CD4-positive, alpha-beta memory T cell (primary cell): Measurements from ENCODE around the gene AGR3. TPM values are rescaled to one million over a fixed set of nuclear protein-coding genes. Genes with fewer than 3 reads are reported as not detected.

Source experiments
- CTCF ChIA-PET: fragments of 350-600 bp; sonication (Branson Sonifier 250); formaldehyde crosslinking; loops from one replicate; lab custom pipeline; 2021; ENCODE audit warnings: inconsistent platforms; ENCODE audit not compliant: partially characterized antibody; lab: Charles Lee
- POLR2A ChIA-PET: fragments of 350-600 bp; sonication (Branson Sonifier 250); formaldehyde crosslinking; loops from one replicate; lab custom pipeline; 2021; ENCODE audit not compliant: partially characterized antibody; lab: Charles Lee
- DNase-seq, 5 donors: peaks; one replicate each; pipeline versions ENCODE4 v3.0.0 to v3.0.0-alpha.2; 2020 to 2022; ENCODE audit warnings: mixed read lengths in 1 of 5
- H3K27ac ChIP-seq: one replicate; pipeline ENCODE4 v1.7.0; 2013; ENCODE audit warnings: low read depth, low read length
- H3K27me3 ChIP-seq: 2 replicates; pipeline ENCODE4 v1.7.0; 2013; ENCODE audit warnings: mild to moderate bottlenecking, low read length, moderate library complexity; ENCODE audit not compliant: insufficient read depth
- H3K36me3 ChIP-seq: 2 replicates; pipeline ENCODE4 v1.7.0; 2013; ENCODE audit warnings: mild to moderate bottlenecking, low read length, moderate library complexity; ENCODE audit not compliant: insufficient read depth
- H3K4me1 ChIP-seq: 2 replicates; pipeline ENCODE4 v1.7.0; 2013; ENCODE audit warnings: mild to moderate bottlenecking, low read length, moderate library complexity; ENCODE audit not compliant: insufficient read depth
- H3K4me3 ChIP-seq, 2 donors: one replicate each; pipeline ENCODE4 v1.7.0; 2013; ENCODE audit warnings: low read length in 2 of 2, mild to moderate bottlenecking in 1 of 2
- H3K9me3 ChIP-seq, 2 donors: one replicate each; pipeline ENCODE4 v1.7.0; 2013; ENCODE audit warnings: low read length in 2 of 2, control low read depth in 1 of 2; ENCODE audit not compliant: control insufficient read depth in 1 of 2
- H3K27ac Mint-ChIP-seq, 7 donors: one replicate each; pipeline ENCODE4 v1.8.0; 2020 to 2021; ENCODE audit warnings: mixed read lengths in 7 of 7, mild to moderate bottlenecking in 6 of 7, inconsistent platforms in 3 of 7, moderate library complexity in 3 of 7
- H3K27me3 Mint-ChIP-seq, 2 donors: one replicate each; pipeline ENCODE4 v1.8.0; 2020 to 2021; ENCODE audit warnings: mixed read lengths in 2 of 2
- H3K36me3 Mint-ChIP-seq, 2 donors: one replicate each; pipeline ENCODE4 v1.8.0; 2020 to 2021; ENCODE audit warnings: mixed read lengths in 2 of 2, inconsistent platforms in 1 of 2, mild to moderate bottlenecking in 1 of 2
- H3K4me1 Mint-ChIP-seq, 4 donors: one replicate each; pipeline ENCODE4 v1.8.0; 2020 to 2021; ENCODE audit warnings: mixed read lengths in 4 of 4, mild to moderate bottlenecking in 1 of 4
- H3K4me3 Mint-ChIP-seq, 8 donors: one replicate each; pipeline ENCODE4 v1.8.0; 2020 to 2021; ENCODE audit warnings: mixed read lengths in 8 of 8, mild to moderate bottlenecking in 7 of 8, moderate library complexity in 6 of 8, inconsistent platforms in 3 of 8
- H3K9me3 Mint-ChIP-seq, 8 donors: one replicate each; pipeline ENCODE4 v1.8.0; 2020 to 2021; ENCODE audit warnings: mixed read lengths in 8 of 8, mild to moderate bottlenecking in 5 of 8, inconsistent platforms in 3 of 8, moderate library complexity in 1 of 8
- intact Hi-C: fragments of 100-400 bp; cut with micrococcal nuclease; formaldehyde crosslinking; loops from one replicate; pipeline ENCODE4 v1.15.1; 2023
- polyA plus RNA-seq, 2 donors: library from polyadenylated mRNA; unstranded; fragments of 300-500 nt; fragmentation: Illumina TruSeq; gene quantifications; one replicate each; pipeline ENCODE4 v1.2.3, GENCODE V29; 2021
- total RNA-seq, 2 experiments: library from RNA; stranded (reverse); gene quantifications; one replicate each; pipeline ENCODE4 v1.2.3, GENCODE V29; 2021

Gene AGR3
- total RNA-seq (not detected), polyA plus RNA-seq (not detected)

DNA sequence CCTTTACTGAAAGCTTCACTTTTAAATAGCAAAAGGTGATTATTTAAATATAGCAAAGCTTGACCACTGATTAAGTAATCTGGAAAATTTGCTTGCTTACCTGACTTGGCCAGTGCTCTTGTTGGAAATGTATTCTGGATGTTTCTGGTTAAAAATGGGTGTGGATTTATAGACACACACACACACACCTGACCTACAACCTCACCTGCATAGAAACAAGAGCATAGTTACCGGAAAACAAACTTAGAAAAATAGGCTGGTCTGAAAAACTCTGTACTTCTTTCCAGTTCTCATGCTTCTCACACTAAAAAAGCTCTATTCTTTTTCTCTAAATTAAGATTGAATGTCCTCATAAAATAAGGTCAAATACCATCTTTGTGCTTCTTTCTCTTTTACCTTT is at the start of gene AGR3:
Gene AGR3, minus strand, starts transcription at position 140 of the 400 bp plus-strand sequence. CDS start 3,365 bp downstream, outside the sequence.
- no peaks in the 10 kb centered on the region for H3K4me1 Mint-ChIP-seq
- no peak within 1 kb of the TSS for H3K27ac Mint-ChIP-seq
- DNase-seq, result no peak
- POLR2A ChIA-PET, result no interaction called here
- Histone ChIP-seq H3K27ac (no peak within 1 kb of the TSS), H3K27me3 (no peaks in the 10 kb centered on the region), H3K4me3 (no peak within 1 kb of the TSS), H3K4me1 (no peaks in the 10 kb centered on the region), H3K9me3 (no peaks in the 10 kb centered on the region), H3K36me3 (no peaks in the 10 kb centered on the region)
- CTCF ChIA-PET, result no interaction called here
- H3K27me3 Mint-ChIP-seq, result peaks cover 0 to 2% of the 10 kb centered on the region in 2 donors
- no peaks in the 10 kb centered on the region for H3K9me3 Mint-ChIP-seq
- H3K4me3 Mint-ChIP-seq, result no peak within 1 kb of the TSS
- H3K36me3 Mint-ChIP-seq, result no peaks in the 10 kb centered on the region
- intact Hi-C loops, result no loop called here

DNA sequence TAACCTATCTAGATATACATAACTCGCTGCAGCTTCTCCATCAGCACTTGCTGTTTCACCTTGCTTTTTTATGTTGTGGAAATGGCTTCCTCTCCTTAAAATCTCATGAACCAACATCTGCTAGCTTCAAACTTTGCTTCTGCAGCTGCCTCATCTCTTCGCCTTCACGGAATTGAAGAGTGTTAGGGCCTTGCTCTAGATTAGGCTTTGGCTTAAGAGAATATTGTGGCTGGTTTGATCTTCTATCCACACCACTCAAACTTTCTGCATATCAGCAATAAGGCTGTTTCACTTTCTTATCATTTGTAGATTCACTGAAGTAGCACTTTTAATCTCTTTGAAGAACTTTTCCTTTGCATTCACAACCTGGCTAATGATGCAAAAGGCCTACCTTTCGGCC is 49.2 kb upstream of the AGR3 start:
- H3K4me3 ChIP-seq, result no peak overlapping the region
- DNase-seq, result peak in 2 of 5 donors; percentile 10 to 24
- no peaks in the 10 kb centered on the region for H3K9me3 ChIP-seq
- POLR2A ChIA-PET, result no interaction called here
- Mint-ChIP-seq H3K27ac (peak overlapping the region in 6 of 7 donors; percentile 1 to 88 (median 35)), H3K9me3 (peaks cover 0 to 1% (median 0%) of the 10 kb centered on the region in 8 donors), H3K36me3 (no peaks in the 10 kb centered on the region), H3K4me1 (peaks cover 26 to 41% (median 39%) of the 10 kb centered on the region in 4 donors), H3K27me3 (peaks cover 0 to 1% of the 10 kb centered on the region in 2 donors), H3K4me3 (peak overlapping the region in 4 of 8 donors; percentile 1 to 57 (median 48))
- intact Hi-C loops, result no loop called here
- H3K27me3 ChIP-seq, result no peaks in the 10 kb centered on the region
- CTCF ChIA-PET, result interaction anchor here (1.0 to 2.2 kb wide), 5 partner anchors 11 to 57 kb away, joined by 3 to 6 read pairs (median 4); no protein-coding TSS in a partner anchor
- H3K4me1 ChIP-seq, result peaks cover 45% of the 10 kb centered on the region
- H3K27ac ChIP-seq, result no peak overlapping the region
- no peaks in the 10 kb centered on the region for H3K36me3 ChIP-seq

DNA sequence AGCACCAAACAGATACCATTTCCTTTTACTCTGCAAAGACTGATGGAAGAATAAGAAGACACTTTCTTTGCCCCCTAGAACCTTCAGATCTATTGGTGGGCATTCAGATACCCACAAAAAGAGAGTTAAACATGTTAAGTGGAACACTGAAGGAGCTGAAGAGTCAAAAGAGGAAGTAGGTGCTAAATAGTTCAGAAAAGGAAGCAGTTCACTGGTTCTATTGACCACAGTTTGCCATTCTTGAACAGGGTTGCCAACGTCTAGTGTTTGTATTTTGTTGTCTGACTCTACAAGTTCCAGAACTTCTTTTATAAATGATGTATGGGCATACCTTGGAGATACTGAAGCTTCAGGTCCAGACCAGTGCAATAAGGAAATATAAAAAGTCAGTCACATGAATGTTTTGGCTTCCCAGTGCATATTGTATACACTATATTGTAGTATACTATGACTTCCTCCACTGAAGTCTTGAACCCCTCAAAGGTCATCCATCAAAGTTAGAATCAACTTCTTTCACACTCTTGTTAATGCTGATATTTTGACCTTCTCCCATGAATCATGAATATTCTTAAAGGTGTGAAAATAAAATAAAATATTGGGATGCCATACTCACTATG is 47.5 kb upstream of the AGR3 start:
- no peaks in the 10 kb centered on the region for H3K9me3 ChIP-seq
- Mint-ChIP-seq H3K36me3 (no peaks in the 10 kb centered on the region), H3K9me3 (peaks cover 0 to 1% (median 0%) of the 10 kb centered on the region in 8 donors), H3K27me3 (peaks cover 0 to 1% of the 10 kb centered on the region in 2 donors), H3K4me1 (peaks cover 26 to 36% (median 34%) of the 10 kb centered on the region in 4 donors), H3K27ac (no peak overlapping the region), H3K4me3 (no peak overlapping the region)
- H3K27me3 ChIP-seq, result no peaks in the 10 kb centered on the region
- peaks cover 45% of the 10 kb centered on the region for H3K4me1 ChIP-seq
- no peak overlapping the region for H3K27ac ChIP-seq
- intact Hi-C loops, result no loop called here
- CTCF ChIA-PET, result interaction anchor here (1.8 to 2.2 kb wide), 2 partner anchors 9 to 11 kb away, joined by 6 to 8 read pairs; no protein-coding TSS in a partner anchor
- DNase-seq, result no peak
- no peaks in the 10 kb centered on the region for H3K36me3 ChIP-seq
- POLR2A ChIA-PET, result no interaction called here
- no peak overlapping the region for H3K4me3 ChIP-seq

DNA sequence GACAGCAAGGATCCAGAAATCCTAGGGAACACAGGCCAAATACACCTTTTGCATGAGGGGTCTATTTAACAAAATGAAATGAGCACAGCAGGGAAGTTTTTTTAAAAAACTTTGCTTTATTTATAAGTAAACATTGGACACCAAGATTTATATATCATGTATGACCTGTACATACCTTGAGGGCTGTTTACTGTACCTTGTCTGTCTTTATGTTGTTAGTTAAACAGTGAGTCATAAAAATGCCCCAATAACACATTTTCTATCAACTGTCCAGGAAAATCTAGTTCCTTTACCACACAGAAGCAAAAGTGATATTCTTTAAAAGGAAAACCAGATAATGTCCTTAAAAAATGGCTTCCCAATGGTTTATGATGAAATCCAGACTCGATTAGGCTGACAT is 45.1 kb upstream of the AGR3 start:
- no peaks in the 10 kb centered on the region for H3K36me3 Mint-ChIP-seq
- H3K4me3 Mint-ChIP-seq, result no peak overlapping the region
- peaks cover 0 to 1% of the 10 kb centered on the region in 2 donors for H3K27me3 Mint-ChIP-seq
- H3K27ac Mint-ChIP-seq, result no peak overlapping the region
- no peaks in the 10 kb centered on the region for H3K27me3 ChIP-seq
- H3K4me3 ChIP-seq, result no peak overlapping the region
- peaks cover 0 to 1% (median 0%) of the 10 kb centered on the region in 8 donors for H3K9me3 Mint-ChIP-seq
- peaks cover 17 to 26% (median 23%) of the 10 kb centered on the region in 4 donors for H3K4me1 Mint-ChIP-seq
- POLR2A ChIA-PET, result no interaction called here
- peaks cover 31% of the 10 kb centered on the region for H3K4me1 ChIP-seq
- no peaks in the 10 kb centered on the region for H3K9me3 ChIP-seq
- intact Hi-C loops, result no loop called here
- DNase-seq, result no peak
- no peak overlapping the region for H3K27ac ChIP-seq
- CTCF ChIA-PET, result interaction anchor here (0.8 to 1.3 kb wide), 3 partner anchors 10 to 51 kb away, joined by 3 to 4 read pairs (median 3); no protein-coding TSS in a partner anchor
- H3K36me3 ChIP-seq, result no peaks in the 10 kb centered on the region

DNA sequence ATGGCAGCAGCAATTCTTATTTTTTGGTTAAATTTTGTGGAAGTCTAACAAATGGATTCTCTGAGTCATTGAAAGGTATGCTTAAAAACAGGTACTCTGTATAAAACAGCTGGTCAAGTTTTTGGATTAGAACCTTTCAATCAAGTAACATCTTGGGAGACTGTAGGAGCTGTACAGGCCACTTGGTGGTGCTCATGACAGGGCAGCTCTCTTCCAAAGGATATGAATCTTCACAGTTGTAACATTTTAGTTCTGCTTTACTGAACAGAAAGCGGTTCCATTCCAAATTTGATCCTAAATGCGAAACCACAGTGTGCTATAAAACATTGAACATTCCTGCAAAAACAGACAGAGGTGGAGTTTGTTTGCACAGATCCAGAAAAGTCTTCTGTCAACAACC is 44.5 kb upstream of the AGR3 start:
- Mint-ChIP-seq H3K36me3 (no peaks in the 10 kb centered on the region), H3K27ac (no peak overlapping the region), H3K4me3 (no peak overlapping the region), H3K27me3 (peaks cover 0 to 1% of the 10 kb centered on the region in 2 donors), H3K9me3 (peaks cover 0 to 1% (median 0%) of the 10 kb centered on the region in 8 donors), H3K4me1 (peaks cover 16 to 24% (median 21%) of the 10 kb centered on the region in 4 donors)
- Histone ChIP-seq H3K27me3 (no peaks in the 10 kb centered on the region), H3K36me3 (no peaks in the 10 kb centered on the region), H3K4me1 (peaks cover 25% of the 10 kb centered on the region), H3K27ac (no peak overlapping the region), H3K4me3 (no peak overlapping the region), H3K9me3 (no peaks in the 10 kb centered on the region)
- ChIA-PET POLR2A (no interaction called here), CTCF (interaction anchor here (0.8 to 1.3 kb wide), 3 partner anchors 9 to 721 kb away, joined by 3 to 4 read pairs (median 3); no protein-coding TSS in a partner anchor)
- no peak for DNase-seq
- intact Hi-C loops, result no loop called here

DNA sequence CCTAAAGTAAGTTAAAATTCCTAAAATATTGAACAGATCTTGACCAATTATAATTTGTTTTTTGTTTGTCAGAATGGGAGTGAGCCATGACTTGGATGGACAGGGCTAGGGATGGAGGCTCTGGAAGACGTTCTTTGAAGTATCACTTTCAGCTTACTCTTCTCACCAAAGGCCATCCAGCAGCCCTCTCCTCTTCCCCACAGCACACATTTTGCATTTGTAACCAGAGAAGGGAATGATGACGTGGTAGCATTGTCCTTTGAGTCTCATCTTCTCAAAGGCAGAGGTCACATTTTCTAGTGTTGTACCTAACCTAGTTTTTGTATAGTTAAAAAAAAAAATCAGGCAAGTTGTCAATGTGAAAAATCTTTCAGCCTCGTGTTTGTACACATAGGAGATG is 43.8 kb upstream of the AGR3 start:
- CTCF ChIA-PET, result interaction anchor here (1.2 to 1.3 kb wide), 2 partner anchors 9 to 721 kb away, joined by 3 to 4 read pairs; no protein-coding TSS in a partner anchor
- Histone ChIP-seq H3K36me3 (no peaks in the 10 kb centered on the region), H3K27me3 (no peaks in the 10 kb centered on the region), H3K9me3 (no peaks in the 10 kb centered on the region), H3K4me1 (peaks cover 19% of the 10 kb centered on the region), H3K4me3 (no peak overlapping the region), H3K27ac (no peak overlapping the region)
- intact Hi-C loops, result no loop called here
- no peak overlapping the region for H3K27ac Mint-ChIP-seq
- H3K9me3 Mint-ChIP-seq, result peaks cover 0 to 1% (median 0%) of the 10 kb centered on the region in 8 donors
- peaks cover 0 to 1% of the 10 kb centered on the region in 2 donors for H3K27me3 Mint-ChIP-seq
- H3K36me3 Mint-ChIP-seq, result no peaks in the 10 kb centered on the region
- no peak overlapping the region for H3K4me3 Mint-ChIP-seq
- POLR2A ChIA-PET, result no interaction called here
- no peak for DNase-seq
- peaks cover 10 to 17% (median 14%) of the 10 kb centered on the region in 4 donors for H3K4me1 Mint-ChIP-seq

DNA sequence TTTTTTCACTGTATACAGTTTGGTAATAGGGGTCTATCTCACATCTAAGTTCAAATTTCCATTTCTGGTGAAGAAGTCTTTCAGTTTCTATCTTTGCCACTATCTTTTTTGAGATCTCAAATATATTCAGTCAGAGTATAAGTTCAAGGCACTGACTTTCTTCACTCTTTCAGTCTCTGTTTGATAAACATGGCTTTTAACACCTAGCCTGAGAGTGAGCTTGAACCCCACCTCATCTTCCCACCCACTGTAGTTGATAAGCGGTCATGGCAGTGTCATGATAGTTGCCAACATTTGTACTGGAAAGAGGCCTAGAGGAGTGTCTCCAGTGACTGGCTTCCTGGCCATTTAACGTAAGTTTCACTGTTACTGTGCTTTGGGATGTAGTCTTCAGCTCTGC is 41.2 kb upstream of the AGR3 start:
- H3K9me3 ChIP-seq, result no peaks in the 10 kb centered on the region
- no peak overlapping the region for H3K4me3 ChIP-seq
- no peaks in the 10 kb centered on the region for H3K4me1 ChIP-seq
- ChIA-PET CTCF (interaction anchor here (1.2 kb wide), 1 partner anchor 565 kb away, joined by 3 read pairs; no protein-coding TSS in a partner anchor), POLR2A (no interaction called here)
- DNase-seq, result no peak
- intact Hi-C loops, result no loop called here
- Mint-ChIP-seq H3K27ac (peak overlapping the region in 1 of 7 donors; percentile 45), H3K36me3 (no peaks in the 10 kb centered on the region), H3K27me3 (no peaks in the 10 kb centered on the region), H3K4me3 (no peak overlapping the region), H3K9me3 (no peaks in the 10 kb centered on the region), H3K4me1 (peaks cover 0 to 6% (median 4%) of the 10 kb centered on the region in 4 donors)
- no peaks in the 10 kb centered on the region for H3K36me3 ChIP-seq
- H3K27me3 ChIP-seq, result no peaks in the 10 kb centered on the region
- H3K27ac ChIP-seq, result no peak overlapping the region
